ENCODE data around the gene DGAT2L6.
A peak's percentile ranks its signal among the peaks of the same experiment; 100 is the strongest.

DGAT2L6 gene, protein sequence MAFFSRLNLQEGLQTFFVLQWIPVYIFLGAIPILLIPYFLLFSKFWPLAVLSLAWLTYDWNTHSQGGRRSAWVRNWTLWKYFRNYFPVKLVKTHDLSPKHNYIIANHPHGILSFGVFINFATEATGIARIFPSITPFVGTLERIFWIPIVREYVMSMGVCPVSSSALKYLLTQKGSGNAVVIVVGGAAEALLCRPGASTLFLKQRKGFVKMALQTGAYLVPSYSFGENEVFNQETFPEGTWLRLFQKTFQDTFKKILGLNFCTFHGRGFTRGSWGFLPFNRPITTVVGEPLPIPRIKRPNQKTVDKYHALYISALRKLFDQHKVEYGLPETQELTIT

DNA sequence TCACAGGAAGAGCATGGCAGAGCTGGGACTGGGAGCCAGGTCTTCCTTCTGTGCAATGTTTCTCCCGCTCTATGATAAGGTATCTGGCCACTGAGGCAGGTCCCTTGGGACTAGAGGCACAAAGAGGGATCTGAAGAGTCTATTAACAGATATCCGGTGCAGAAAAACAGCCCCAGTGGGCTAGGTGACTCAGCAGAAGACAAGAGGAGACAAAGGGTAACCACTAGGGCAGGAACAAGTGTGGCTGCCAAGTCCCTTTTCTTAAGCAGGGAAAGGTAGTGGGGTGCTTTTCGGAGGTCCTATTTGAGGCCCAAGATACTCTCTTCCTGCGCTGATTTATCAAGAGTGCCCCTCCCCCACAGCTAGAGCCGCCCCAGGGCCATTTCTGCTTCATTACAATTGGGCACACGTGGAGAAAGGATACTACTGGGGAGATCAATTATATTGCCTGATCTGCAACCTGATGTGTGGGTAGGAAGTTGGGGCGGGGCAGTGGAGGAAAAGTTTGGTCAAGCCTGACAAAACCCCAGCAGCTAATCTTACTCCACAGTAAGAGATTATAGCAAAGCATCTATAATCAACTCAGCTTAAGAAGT lies at the start of gene DGAT2L6:
DGAT2L6 (plus strand) TSS at position 546 of the 596 bp plus-strand sequence. CDS start 100 bp downstream, outside the sequence.
- H3K9me3 ChIP-seq, result no peaks in the 10 kb centered on the region
- in situ Hi-C loops (cut with MboI; ENCODE audit: low sequenced_read_pairs), result no loop called here
- no peaks in the 10 kb centered on the region for H3K27me3 ChIP-seq (ENCODE audit: low read depth)
- peaks cover 30% of the 10 kb centered on the region for H3K4me1 ChIP-seq
- no peaks in the 10 kb centered on the region for H3K36me3 ChIP-seq (replicated peaks)
- peak in 1 of 2 experiments; percentile 22 for DNase-seq (ENCODE audit: low spot score in 2 of 2)
- no peak within 1 kb of the TSS for H3K4me3 ChIP-seq

DNA sequence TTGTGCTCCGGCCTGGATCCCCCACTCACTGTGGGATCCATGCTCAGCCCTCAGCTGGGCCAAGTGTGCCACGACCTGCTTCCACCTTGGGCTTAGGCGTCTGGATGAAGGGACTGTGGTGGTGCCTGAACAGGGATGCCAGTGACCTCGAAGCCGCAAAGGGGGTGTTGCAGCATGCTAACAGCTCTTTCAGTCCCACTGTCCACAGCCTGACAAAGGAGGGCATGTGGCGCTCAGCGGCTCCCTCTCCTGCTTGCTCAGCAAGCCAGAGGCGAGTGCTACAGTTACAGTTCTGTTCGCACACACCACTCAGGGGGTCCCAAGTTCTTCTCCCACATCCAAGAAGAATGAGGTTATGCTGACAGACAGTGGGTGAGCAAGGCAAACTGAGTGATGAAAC lies 49.2 kb upstream of the DGAT2L6 start:
- no peak overlapping the region for H3K4me3 ChIP-seq
- no peaks in the 10 kb centered on the region for H3K27me3 ChIP-seq (ENCODE audit: low read depth)
- no peaks in the 10 kb centered on the region for H3K36me3 ChIP-seq (replicated peaks)
- in situ Hi-C loops (cut with MboI; ENCODE audit: low sequenced_read_pairs), result no loop called here
- H3K9me3 ChIP-seq, result no peaks in the 10 kb centered on the region
- no peak for DNase-seq (ENCODE audit: low spot score in 2 of 2)
- peaks cover 21% of the 10 kb centered on the region for H3K4me1 ChIP-seq

DNA sequence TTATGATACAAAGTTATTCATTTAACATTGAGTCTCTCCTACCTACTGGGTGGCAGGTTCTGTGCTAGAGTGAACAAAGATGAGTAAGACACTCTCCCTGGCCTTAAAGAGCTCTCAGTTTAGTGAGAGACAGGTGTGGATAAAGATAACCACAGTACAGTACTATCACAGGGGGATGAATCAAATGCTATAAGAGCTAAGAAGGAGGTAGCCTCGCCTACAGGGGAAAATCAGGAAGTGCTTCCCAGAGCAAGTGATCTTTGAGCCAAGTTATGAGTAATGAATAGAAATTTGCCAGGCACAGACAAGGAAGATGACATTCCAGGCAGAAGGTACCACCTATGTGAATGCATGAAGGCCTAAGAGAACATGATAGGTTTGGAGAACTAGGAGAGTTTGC lies 47.5 kb upstream of the DGAT2L6 start:
- no peaks in the 10 kb centered on the region for H3K9me3 ChIP-seq
- peaks cover 24% of the 10 kb centered on the region for H3K4me1 ChIP-seq
- peaks cover 2% of the 10 kb centered on the region for H3K36me3 ChIP-seq (replicated peaks)
- DNase-seq (ENCODE audit: low spot score in 2 of 2), result no peak
- H3K27me3 ChIP-seq (ENCODE audit: low read depth), result no peaks in the 10 kb centered on the region
- in situ Hi-C loops (cut with MboI; ENCODE audit: low sequenced_read_pairs), result no loop called here
- no peak overlapping the region for H3K4me3 ChIP-seq

DNA sequence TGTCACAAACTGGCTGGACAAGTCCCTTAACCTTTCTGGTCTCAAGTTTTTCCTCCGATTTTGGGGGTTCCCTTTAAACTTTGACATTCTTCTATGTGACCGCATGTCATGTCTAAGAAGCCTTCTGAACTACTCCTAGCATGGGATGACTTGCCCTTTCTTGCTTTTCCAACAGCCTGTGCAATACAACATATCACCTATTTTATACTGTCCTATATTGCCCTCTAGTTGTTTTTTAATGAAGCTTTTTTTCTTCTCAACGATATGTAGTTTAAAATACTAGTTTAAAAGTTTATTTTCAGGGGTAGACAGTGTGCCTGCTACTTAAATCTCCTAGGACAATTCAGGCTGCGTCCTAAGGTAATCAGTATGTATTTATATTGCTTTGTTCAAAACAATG lies 45.1 kb upstream of the DGAT2L6 start:
- Histone ChIP-seq H3K36me3 (replicated peaks) (peaks cover 22% of the 10 kb centered on the region), H3K4me1 (peaks cover 32% of the 10 kb centered on the region), H3K27me3 (ENCODE audit: low read depth) (no peaks in the 10 kb centered on the region), H3K9me3 (no peaks in the 10 kb centered on the region), H3K4me3 (no peak overlapping the region)
- DNase-seq (ENCODE audit: low spot score in 2 of 2), result no peak
- in situ Hi-C loops (cut with MboI; ENCODE audit: low sequenced_read_pairs), result no loop called here

DNA sequence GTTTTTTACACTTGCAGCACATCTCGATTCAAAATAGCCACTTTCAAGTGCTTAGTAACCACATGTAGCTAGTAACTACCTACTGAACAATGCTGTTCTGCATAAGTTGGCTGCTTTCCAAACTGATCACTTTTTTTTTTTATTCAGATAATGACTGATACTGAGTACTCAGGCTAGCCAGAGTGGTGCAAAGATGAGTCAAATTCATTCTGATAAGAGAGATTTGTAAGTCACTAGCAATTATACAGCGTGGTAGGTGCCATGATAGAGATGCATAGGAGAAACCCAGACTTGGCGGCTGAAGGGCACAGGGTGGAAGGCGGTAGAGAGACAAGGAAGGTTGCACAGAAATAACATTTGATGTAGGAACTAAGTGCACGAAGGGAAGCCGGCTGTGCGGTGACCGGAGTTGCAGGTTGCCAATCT lies 44.4 kb upstream of the DGAT2L6 start:
- H3K36me3 ChIP-seq (replicated peaks), result peaks cover 24% of the 10 kb centered on the region
- DNase-seq (ENCODE audit: low spot score in 2 of 2), result no peak
- peaks cover 32% of the 10 kb centered on the region for H3K4me1 ChIP-seq
- no peaks in the 10 kb centered on the region for H3K27me3 ChIP-seq (ENCODE audit: low read depth)
- in situ Hi-C loops (cut with MboI; ENCODE audit: low sequenced_read_pairs), result no loop called here
- H3K9me3 ChIP-seq, result no peaks in the 10 kb centered on the region
- H3K4me3 ChIP-seq, result peak overlapping the region; percentile 85

DNA sequence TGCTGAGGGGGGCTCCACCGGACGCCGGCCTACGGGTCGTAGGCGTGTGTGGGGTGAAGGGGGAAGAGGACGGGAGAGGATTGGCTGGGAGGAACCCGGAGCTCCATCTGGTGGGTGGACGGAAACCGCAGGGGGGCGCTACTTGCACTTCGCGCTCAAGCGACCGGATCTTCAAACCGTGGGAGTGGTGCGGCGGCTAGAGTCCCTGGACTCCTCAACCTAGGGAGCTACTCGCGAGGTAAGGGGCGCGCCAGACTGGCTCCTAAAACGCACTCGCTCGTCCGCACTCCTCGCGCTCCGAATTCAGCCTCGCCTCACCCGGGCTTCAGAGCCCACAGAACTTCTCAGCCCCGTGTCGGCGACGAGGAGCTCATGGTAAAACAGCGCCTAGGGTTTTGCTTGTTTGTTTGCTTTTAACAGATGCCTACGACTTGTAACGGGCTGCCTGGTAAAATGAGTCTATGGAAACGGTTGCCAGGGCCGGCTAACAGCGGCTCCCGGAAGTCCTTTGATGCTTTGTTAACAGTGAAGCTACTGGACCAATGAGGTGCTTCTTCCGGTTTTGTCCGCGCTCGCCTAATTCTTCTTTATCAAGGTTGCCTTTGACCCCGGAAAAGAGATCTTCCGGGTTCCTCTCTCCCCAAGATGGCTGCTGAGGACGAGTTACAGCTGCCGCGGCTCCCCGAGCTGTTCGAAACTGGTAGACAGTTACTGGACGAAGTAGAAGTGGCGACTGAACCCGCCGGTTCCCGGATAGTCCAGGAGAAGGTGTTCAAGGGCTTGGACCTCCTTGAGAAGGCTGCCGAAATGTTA lies 43.8 kb upstream of the DGAT2L6 start, which contains the start of gene IGBP1:
IGBP1 (plus strand) TSS at position 145 of the 813 bp plus-strand sequence; CDS start at position 646, 501 bp downstream.
- in situ Hi-C loops (cut with MboI; ENCODE audit: low sequenced_read_pairs), result no loop called here
- Histone ChIP-seq H3K4me1 (peaks cover 32% of the 10 kb centered on the region), H3K27me3 (ENCODE audit: low read depth) (no peaks in the 10 kb centered on the region), H3K9me3 (no peaks in the 10 kb centered on the region), H3K36me3 (replicated peaks) (peaks cover 24% of the 10 kb centered on the region), H3K4me3 (peak within 1 kb of the TSS; percentile 85)
- DNase-seq (ENCODE audit: low spot score in 2 of 2), result peak; percentile 94 to 97

DNA sequence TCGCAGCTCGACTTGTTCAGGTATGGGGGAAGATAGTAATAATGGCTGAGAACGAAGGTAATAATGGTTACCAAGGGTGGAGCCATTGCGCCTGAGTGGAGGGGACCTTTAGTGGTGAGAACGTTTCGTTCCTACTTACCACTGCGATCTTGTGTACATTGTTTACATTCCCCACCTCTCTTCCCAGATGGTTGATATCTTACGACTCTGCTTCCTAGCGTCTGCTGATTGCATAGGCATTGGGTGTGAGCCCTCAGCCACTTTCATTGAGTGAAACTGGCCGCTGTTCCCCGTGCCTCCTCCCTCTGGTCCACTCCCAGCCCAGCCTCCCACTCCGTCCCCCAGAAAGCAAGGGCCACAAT lies 43.2 kb upstream of the DGAT2L6 start:
- Histone ChIP-seq H3K4me1 (peaks cover 26% of the 10 kb centered on the region), H3K36me3 (replicated peaks) (peaks cover 24% of the 10 kb centered on the region), H3K27me3 (ENCODE audit: low read depth) (no peaks in the 10 kb centered on the region), H3K4me3 (peak overlapping the region; percentile 85), H3K9me3 (no peaks in the 10 kb centered on the region)
- DNase-seq (ENCODE audit: low spot score in 2 of 2), result no peak
- in situ Hi-C loops (cut with MboI; ENCODE audit: low sequenced_read_pairs), result no loop called here

DNA sequence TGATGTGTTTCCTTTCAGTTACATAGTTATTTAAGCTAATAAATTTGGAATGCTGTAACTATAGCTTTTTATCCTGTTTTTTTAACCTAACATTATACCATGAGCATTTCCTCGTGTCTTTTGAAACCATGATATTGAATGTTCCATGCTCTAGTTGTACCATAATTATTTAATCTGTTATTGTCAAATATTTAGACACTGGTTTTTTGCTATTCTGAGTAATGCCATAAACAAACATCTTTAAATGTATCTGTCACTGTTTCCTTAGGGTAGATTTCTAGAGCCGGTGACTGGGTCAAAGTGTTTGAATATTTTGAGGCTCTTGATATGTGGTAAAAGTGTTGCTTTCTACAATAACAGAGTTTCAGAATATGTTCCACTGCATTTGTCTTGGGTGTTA lies 38.7 kb upstream of the DGAT2L6 start:
- Histone ChIP-seq H3K4me1 (peaks cover 11% of the 10 kb centered on the region), H3K4me3 (no peak overlapping the region), H3K36me3 (replicated peaks) (peaks cover 45% of the 10 kb centered on the region), H3K9me3 (no peaks in the 10 kb centered on the region), H3K27me3 (ENCODE audit: low read depth) (no peaks in the 10 kb centered on the region)
- no peak for DNase-seq (ENCODE audit: low spot score in 2 of 2)
- in situ Hi-C loops (cut with MboI; ENCODE audit: low sequenced_read_pairs), result no loop called here

DNA sequence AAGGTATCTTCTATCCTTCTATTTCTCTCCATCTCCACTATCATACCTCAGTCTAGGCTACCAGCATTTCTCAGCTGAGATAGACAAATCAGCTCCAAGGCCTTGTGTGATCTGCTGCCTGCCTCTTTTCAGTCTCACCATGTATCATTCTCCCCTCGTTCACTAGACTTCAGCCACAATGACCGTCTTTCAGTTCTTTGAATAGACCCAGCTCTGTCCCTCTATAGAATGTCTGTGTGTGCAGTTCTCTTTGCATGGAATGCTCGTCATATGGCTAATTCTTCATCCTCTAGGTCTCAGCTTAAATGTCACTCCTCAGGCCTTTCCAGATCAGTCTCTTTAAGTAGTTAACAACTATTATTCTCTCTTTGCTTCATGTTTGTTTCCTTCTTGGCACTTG lies 37.5 kb upstream of the DGAT2L6 start:
- in situ Hi-C loops (cut with MboI; ENCODE audit: low sequenced_read_pairs), result no loop called here
- no peaks in the 10 kb centered on the region for H3K9me3 ChIP-seq
- no peak for DNase-seq (ENCODE audit: low spot score in 2 of 2)
- H3K36me3 ChIP-seq (replicated peaks), result peaks cover 44% of the 10 kb centered on the region
- peaks cover 8% of the 10 kb centered on the region for H3K4me1 ChIP-seq
- no peaks in the 10 kb centered on the region for H3K27me3 ChIP-seq (ENCODE audit: low read depth)
- no peak overlapping the region for H3K4me3 ChIP-seq

DNA sequence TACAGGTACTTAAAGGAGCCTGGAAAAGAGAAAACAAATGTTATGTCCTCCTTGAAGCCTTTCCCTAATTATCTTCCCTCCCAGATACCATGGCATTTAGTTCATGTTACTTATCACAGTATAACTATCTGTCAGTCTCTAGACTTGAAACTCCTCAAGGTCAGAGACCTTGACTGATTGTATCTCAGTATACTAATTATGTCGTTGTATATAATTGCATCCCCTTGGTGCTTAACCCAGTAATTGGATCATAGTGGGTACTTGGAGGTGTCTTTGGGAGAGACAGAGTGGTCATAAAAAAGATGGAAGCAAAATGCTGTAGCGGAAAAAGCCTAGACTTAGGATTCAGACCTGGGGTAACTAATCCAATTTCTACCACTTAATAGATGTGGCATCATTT lies 35.9 kb upstream of the DGAT2L6 start:
- H3K36me3 ChIP-seq (replicated peaks), result peaks cover 35% of the 10 kb centered on the region
- in situ Hi-C loops (cut with MboI; ENCODE audit: low sequenced_read_pairs), result no loop called here

DNA sequence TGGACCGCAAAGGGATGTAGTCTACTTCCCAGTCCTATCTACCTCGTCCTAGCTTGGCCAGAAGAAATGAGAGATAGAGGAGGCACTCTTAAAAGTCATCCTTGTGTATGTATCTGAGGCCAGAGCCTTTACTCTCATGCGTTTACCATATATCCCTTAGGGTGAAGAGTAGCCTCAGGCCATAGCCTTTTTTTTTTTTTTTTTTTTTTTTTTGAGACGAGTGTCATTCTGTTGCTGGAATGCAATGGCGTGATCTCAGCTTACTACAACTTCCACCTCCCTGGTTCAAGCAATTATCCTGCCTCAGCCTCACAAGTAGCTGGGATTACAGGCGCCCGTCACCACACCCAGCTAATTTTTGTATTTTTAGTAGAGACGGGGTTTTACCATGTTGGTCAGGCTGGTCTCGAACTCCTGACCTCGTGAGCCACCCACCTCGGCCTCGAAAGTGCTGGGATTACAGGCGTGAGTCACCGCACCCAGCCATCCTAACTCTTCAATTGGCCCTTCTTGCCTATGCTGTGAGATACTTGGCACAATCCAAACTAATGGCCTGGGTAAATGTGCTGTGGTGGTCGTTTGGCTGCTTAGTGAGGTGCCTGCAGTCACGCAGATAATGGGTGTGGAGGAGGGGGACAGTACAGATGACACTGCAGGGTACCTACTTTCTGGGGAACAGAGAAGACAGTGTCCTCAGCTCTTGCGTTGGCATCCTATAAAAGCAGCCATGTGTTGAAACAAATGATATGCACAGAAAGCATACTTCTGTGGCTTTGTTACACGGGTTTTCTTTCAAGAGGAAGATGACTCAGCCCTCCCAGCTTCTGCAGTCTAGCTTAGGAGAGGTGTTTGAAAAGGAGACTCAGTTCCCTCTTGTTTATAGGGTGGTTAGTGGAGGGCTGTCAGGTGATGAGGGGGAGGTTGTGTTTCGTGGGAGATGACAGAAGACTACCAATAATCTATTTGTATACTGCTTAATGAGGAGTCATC lies 10.4 kb upstream of the DGAT2L6 start:
- Histone ChIP-seq H3K36me3 (replicated peaks) (peaks cover 16% of the 10 kb centered on the region), H3K9me3 (no peaks in the 10 kb centered on the region), H3K4me1 (peaks cover 45% of the 10 kb centered on the region), H3K4me3 (no peak overlapping the region), H3K27me3 (ENCODE audit: low read depth) (no peaks in the 10 kb centered on the region)
- DNase-seq (ENCODE audit: low spot score in 2 of 2), result peak; percentile 63 to 82
- in situ Hi-C loops (cut with MboI; ENCODE audit: low sequenced_read_pairs), result no loop called here

More for the DNA sequence above, 35.9 kb upstream of the DGAT2L6 start:
- no peaks in the 10 kb centered on the region for H3K4me1 ChIP-seq
- no peaks in the 10 kb centered on the region for H3K27me3 ChIP-seq (ENCODE audit: low read depth)
- no peaks in the 10 kb centered on the region for H3K9me3 ChIP-seq
- no peak for DNase-seq (ENCODE audit: low spot score in 2 of 2)
- H3K4me3 ChIP-seq, result no peak overlapping the region

DNA sequence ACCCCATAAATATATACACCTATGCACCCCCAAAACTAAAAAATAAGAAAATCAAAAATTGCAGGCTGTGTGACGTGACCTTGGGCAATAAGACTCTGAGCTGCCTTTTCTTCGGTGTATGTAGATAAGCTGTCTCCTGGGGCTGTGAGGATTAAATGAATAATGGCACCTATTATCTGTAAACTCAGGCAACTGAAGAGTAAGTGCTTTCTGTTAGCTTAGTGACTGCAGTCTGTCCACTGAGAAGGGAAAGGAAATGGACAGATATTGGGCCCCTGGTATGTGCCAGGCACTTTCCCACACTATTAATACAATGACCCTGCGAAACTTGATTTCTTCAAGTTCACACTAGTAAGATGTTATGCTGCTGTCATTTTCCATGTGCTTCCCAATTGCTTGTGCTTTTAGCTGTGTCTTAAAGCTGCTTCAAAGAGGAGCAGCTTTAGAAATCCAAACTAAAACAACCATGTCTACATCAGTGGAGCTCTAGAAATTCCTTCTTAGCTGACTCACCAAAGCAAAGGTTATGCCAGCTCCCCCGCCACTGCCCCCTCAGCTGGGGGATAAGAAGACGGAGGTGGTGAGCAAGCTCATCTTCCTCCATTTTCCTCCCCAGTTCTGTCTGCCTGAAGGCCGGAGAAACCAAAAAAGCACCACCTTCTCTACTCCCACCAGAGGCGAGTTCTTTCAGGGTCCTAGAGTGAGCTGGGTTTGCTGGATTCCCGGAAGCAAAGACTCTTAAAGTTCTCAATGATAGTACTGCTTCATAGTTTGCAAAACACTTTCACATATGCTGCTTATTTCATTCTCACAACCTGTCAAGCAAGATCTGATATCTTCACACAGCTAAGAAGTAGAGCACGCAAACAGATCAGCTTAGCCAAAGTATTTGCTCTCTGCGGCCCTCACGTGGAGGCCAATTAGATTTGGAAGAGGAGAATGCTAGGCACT lies 8.8 kb upstream of the DGAT2L6 start:
- peaks cover 61% of the 10 kb centered on the region for H3K4me1 ChIP-seq
- DNase-seq (ENCODE audit: low spot score in 2 of 2), result peak; percentile 56 to 87
- in situ Hi-C loops (cut with MboI; ENCODE audit: low sequenced_read_pairs), result no loop called here

More for the DNA sequence above, 8.8 kb upstream of the DGAT2L6 start:
- Histone ChIP-seq H3K4me3 (peak overlapping the region; percentile 11; the same call in 1 of the 2 replicates), H3K9me3 (no peaks in the 10 kb centered on the region), H3K27me3 (ENCODE audit: low read depth) (no peaks in the 10 kb centered on the region), H3K36me3 (replicated peaks) (peaks cover 11% of the 10 kb centered on the region)

Data from HAP-1 (cell line).